ENCODE measurements around the gene SLC24A4. TPM values are rescaled to one million over a fixed set of nuclear protein-coding genes. Genes with fewer than 3 reads are reported as not detected.

The SLC24A4 gene
- total RNA-seq, 3 donors from 2014 or later (not counting 1 experiment from before 2014, with no cell fraction given) = 1.1 to 3.2 (median 2.1) TPM

GRCh38 chr14:92314182-92314581, 8.8 kb upstream of the SLC24A4 start:
- Mint-ChIP-seq H3K27ac (no peak overlapping the region), H3K9me3 (no peaks in the 10 kb centered on the region), H3K27me3 (ENCODE audit: low read depth in 2 of 2) (peaks cover 12 to 14% of the 10 kb centered on the region in 2 donors), H3K4me1 (peaks cover 3 to 4% of the 10 kb centered on the region in 2 donors), H3K4me3 (no peak overlapping the region), H3K36me3 (no peaks in the 10 kb centered on the region)
- Histone ChIP-seq H3K4me1 (ENCODE audit: control insufficient read depth, insufficient read depth, low read length) (no peaks in the 10 kb centered on the region), H3K27ac (ENCODE audit: low read length) (no peak overlapping the region), H3K4me3 (ENCODE audit: low read length) (no peak overlapping the region), H3K9me3 (ENCODE audit: control insufficient read depth, insufficient read depth, low read length) (no peaks in the 10 kb centered on the region), H3K36me3 (ENCODE audit: control insufficient read depth, insufficient read depth, low read length) (no peaks in the 10 kb centered on the region), H3K27me3 (ENCODE audit: control insufficient read depth, insufficient read depth, low read length) (no peaks in the 10 kb centered on the region)
- intact Hi-C loops (cut with micrococcal nuclease) = no loop called here
- ATAC-seq (no peak), DNase-seq (no peak)
- WGBS (ENCODE audit: insufficient coverage) = 93% methylated on average over 1 of the region's 1 CpG
- no peak for TF ChIP-seq CTCF (IDR thresholded peaks at IDR 0.05)

- Histone ChIP-seq H3K36me3 (ENCODE audit: control insufficient read depth, insufficient read depth, low read length) (no peaks in the 10 kb centered on the region), H3K4me3 (ENCODE audit: low read length) (no peak overlapping the region), H3K9me3 (ENCODE audit: control insufficient read depth, insufficient read depth, low read length) (no peaks in the 10 kb centered on the region), H3K27ac (ENCODE audit: low read length) (no peak overlapping the region), H3K4me1 (ENCODE audit: control insufficient read depth, insufficient read depth, low read length) (no peaks in the 10 kb centered on the region), H3K27me3 (ENCODE audit: control insufficient read depth, insufficient read depth, low read length) (no peaks in the 10 kb centered on the region)
- Mint-ChIP-seq H3K4me3 (no peak overlapping the region), H3K4me1 (peaks cover 3 to 4% of the 10 kb centered on the region in 2 donors), H3K36me3 (no peaks in the 10 kb centered on the region), H3K27me3 (ENCODE audit: low read depth in 2 of 2) (peaks cover 17 to 23% of the 10 kb centered on the region in 2 donors), H3K27ac (no peak overlapping the region), H3K9me3 (no peaks in the 10 kb centered on the region)
- intact Hi-C loops (cut with micrococcal nuclease) = no loop called here
- DNase-seq (no peak), ATAC-seq (no peak)
- 85% methylated on average over 11 of the region's 11 CpGs for WGBS (ENCODE audit: insufficient coverage)
- TF ChIP-seq CTCF (IDR thresholded peaks at IDR 0.05) = no peak
Measured at GRCh38 chr14:92315050-92315805, 7.7 kb upstream of the SLC24A4 start.

GRCh38 chr14:92316176-92316575, 6.8 kb upstream of the SLC24A4 start:
- ATAC-seq = no peak
- no peak overlapping the region for H3K27ac ChIP-seq (ENCODE audit: low read length)
- peaks cover 17 to 25% of the 10 kb centered on the region in 2 donors for H3K27me3 Mint-ChIP-seq (ENCODE audit: low read depth in 2 of 2)
- WGBS (ENCODE audit: insufficient coverage) = 58% methylated on average over 4 of the region's 4 CpGs
- H3K27ac Mint-ChIP-seq = no peak overlapping the region
- H3K9me3 Mint-ChIP-seq = no peaks in the 10 kb centered on the region
- no peak for TF ChIP-seq CTCF (IDR thresholded peaks at IDR 0.05)
- no peak overlapping the region for H3K4me3 ChIP-seq (ENCODE audit: low read length)
- DNase-seq = no peak
- H3K4me3 Mint-ChIP-seq = no peak overlapping the region
- intact Hi-C loops (cut with micrococcal nuclease) = no loop called here
- no peaks in the 10 kb centered on the region for H3K4me1 ChIP-seq (ENCODE audit: control insufficient read depth, insufficient read depth, low read length)
- peaks cover 3 to 4% of the 10 kb centered on the region in 2 donors for H3K4me1 Mint-ChIP-seq
- H3K9me3 ChIP-seq (ENCODE audit: control insufficient read depth, insufficient read depth, low read length) = no peaks in the 10 kb centered on the region
- no peaks in the 10 kb centered on the region for H3K36me3 ChIP-seq (ENCODE audit: control insufficient read depth, insufficient read depth, low read length)
- no peaks in the 10 kb centered on the region for H3K36me3 Mint-ChIP-seq
- H3K27me3 ChIP-seq (ENCODE audit: control insufficient read depth, insufficient read depth, low read length) = no peaks in the 10 kb centered on the region

GRCh38 chr14:92316937-92317336, 6.0 kb upstream of the SLC24A4 start:
- Histone ChIP-seq H3K4me3 (ENCODE audit: low read length) (no peak overlapping the region), H3K27me3 (ENCODE audit: control insufficient read depth, insufficient read depth, low read length) (peaks cover 1% of the 10 kb centered on the region), H3K4me1 (ENCODE audit: control insufficient read depth, insufficient read depth, low read length) (no peaks in the 10 kb centered on the region), H3K27ac (ENCODE audit: low read length) (no peak overlapping the region), H3K36me3 (ENCODE audit: control insufficient read depth, insufficient read depth, low read length) (no peaks in the 10 kb centered on the region), H3K9me3 (ENCODE audit: control insufficient read depth, insufficient read depth, low read length) (no peaks in the 10 kb centered on the region)
- intact Hi-C loops (cut with micrococcal nuclease) = no loop called here
- Mint-ChIP-seq H3K4me3 (no peak overlapping the region), H3K36me3 (no peaks in the 10 kb centered on the region), H3K27ac (no peak overlapping the region), H3K9me3 (no peaks in the 10 kb centered on the region), H3K4me1 (peaks cover 3 to 4% of the 10 kb centered on the region in 2 donors), H3K27me3 (ENCODE audit: low read depth in 2 of 2) (peaks cover 24 to 32% of the 10 kb centered on the region in 2 donors)
- DNase-seq (no peak), ATAC-seq (no peak)
- WGBS (ENCODE audit: insufficient coverage) = 63% methylated on average over 6 of the region's 6 CpGs
- TF ChIP-seq CTCF (IDR thresholded peaks at IDR 0.05) = no peak
